Calu3 (cell line): ENCODE data around the gene LRRC8E. TPM values are rescaled to one million over a fixed set of nuclear protein-coding genes. Genes with fewer than 3 reads are reported as not detected.

ENCODE experiments used
- BruUV-seq: library from RNA; stranded (reverse); fragments of 400-500 nt; replicated peaks from 2 replicates; lab custom pipeline; 2021; lab: Mats Ljungman, UMichigan
- CTCF ChIA-PET: fragments of 300-600 bp; sonication (Branson Sonifier 250); formaldehyde crosslinking; loops from one replicate; lab custom pipeline; 2022; ENCODE audit warnings: antibody characterized with exemption; lab: Charles Lee
- DNase-seq: peaks from one replicate; pipeline ENCODE4 v3.0.0; 2022
- H3K27ac Mint-ChIP-seq: one replicate; pipeline ENCODE4 v1.8.0; 2022; ENCODE audit warnings: mixed read lengths; ENCODE audit not compliant: unreplicated experiment
- H3K27me3 Mint-ChIP-seq: one replicate; pipeline ENCODE4 v1.8.0; 2022; ENCODE audit warnings: mixed read lengths; ENCODE audit not compliant: unreplicated experiment
- H3K36me3 Mint-ChIP-seq: one replicate; pipeline ENCODE4 v1.8.0; 2022; ENCODE audit warnings: mild to moderate bottlenecking, moderate library complexity, mixed read lengths; ENCODE audit not compliant: insufficient read depth, unreplicated experiment
- H3K4me1 Mint-ChIP-seq: one replicate; pipeline ENCODE4 v1.8.0; 2022; ENCODE audit warnings: mild to moderate bottlenecking, low read depth, mixed read lengths; ENCODE audit not compliant: unreplicated experiment
- H3K4me3 Mint-ChIP-seq: one replicate; pipeline ENCODE4 v1.8.0; 2022; ENCODE audit warnings: mild to moderate bottlenecking, low read depth, moderate library complexity, mixed read lengths; ENCODE audit not compliant: unreplicated experiment
- H3K9me3 Mint-ChIP-seq: one replicate; pipeline ENCODE4 v1.8.0; 2022; ENCODE audit warnings: low read depth, mixed read lengths; ENCODE audit not compliant: unreplicated experiment
- intact Hi-C: fragments of 100-400 bp; cut with micrococcal nuclease; formaldehyde crosslinking; loops from one replicate; pipeline ENCODE4 v1.10.0; 2022; ENCODE audit not compliant: unreplicated experiment
- total RNA-seq: library from RNA; stranded (reverse); gene quantifications from 2 replicates; pipeline ENCODE4 v1.2.3, GENCODE V29; 2022
- TF ChIP-seq, protein P1 (sequence below): fragments of 200-600 bp; IDR thresholded peaks from one replicate; pipeline ENCODE4 v1.8.0; 2022; ENCODE audit warnings: antibody characterized with exemption; ENCODE audit not compliant: unreplicated experiment

The LRRC8E gene
- total RNA-seq, 1 experiment from 2014 or later, result 8.0 TPM

DNA sequence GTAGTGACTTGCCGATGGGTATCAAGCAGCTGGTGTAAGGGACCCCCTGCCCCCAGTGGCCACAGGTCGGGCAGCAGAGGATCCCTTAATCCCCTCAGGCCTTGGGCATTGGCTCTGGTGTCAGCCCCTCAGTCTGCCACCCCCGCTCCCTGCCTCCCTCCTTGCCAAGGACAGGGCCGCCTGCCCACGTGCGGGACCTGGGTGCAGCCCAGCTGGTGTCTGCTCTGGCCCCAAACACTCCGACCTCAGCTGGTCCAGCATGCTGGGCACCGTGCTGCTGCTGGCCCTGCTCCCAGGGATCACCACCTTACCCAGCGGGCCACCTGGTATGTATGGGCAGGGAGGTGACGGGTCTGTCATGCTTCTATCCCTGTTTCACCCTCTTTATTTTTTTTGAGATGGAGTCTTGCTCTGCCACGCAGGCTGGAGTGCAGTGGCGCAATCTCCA lies 26.3 kb downstream of the LRRC8E start, which contains the start of gene TGFBR3L:
Gene TGFBR3L, plus strand, starts transcription at position 233 of the 448 bp plus-strand sequence.
- no peaks in the 10 kb centered on the region for H3K9me3 Mint-ChIP-seq
- no peak within 1 kb of the TSS for H3K27ac Mint-ChIP-seq
- CTCF ChIA-PET, result no interaction called here
- H3K4me1 Mint-ChIP-seq, result peaks cover 4% of the 10 kb centered on the region
- BruUV-seq, result no TSS peak
- no peak for DNase-seq
- H3K4me3 Mint-ChIP-seq, result peak within 1 kb of the TSS; percentile 65
- TF ChIP-seq, protein P1, sequence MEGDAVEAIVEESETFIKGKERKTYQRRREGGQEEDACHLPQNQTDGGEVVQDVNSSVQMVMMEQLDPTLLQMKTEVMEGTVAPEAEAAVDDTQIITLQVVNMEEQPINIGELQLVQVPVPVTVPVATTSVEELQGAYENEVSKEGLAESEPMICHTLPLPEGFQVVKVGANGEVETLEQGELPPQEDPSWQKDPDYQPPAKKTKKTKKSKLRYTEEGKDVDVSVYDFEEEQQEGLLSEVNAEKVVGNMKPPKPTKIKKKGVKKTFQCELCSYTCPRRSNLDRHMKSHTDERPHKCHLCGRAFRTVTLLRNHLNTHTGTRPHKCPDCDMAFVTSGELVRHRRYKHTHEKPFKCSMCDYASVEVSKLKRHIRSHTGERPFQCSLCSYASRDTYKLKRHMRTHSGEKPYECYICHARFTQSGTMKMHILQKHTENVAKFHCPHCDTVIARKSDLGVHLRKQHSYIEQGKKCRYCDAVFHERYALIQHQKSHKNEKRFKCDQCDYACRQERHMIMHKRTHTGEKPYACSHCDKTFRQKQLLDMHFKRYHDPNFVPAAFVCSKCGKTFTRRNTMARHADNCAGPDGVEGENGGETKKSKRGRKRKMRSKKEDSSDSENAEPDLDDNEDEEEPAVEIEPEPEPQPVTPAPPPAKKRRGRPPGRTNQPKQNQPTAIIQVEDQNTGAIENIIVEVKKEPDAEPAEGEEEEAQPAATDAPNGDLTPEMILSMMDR, result no peak
- intact Hi-C loops, result no loop called here
- peaks cover 32% of the 10 kb centered on the region for H3K36me3 Mint-ChIP-seq
- no peaks in the 10 kb centered on the region for H3K27me3 Mint-ChIP-seq

DNA sequence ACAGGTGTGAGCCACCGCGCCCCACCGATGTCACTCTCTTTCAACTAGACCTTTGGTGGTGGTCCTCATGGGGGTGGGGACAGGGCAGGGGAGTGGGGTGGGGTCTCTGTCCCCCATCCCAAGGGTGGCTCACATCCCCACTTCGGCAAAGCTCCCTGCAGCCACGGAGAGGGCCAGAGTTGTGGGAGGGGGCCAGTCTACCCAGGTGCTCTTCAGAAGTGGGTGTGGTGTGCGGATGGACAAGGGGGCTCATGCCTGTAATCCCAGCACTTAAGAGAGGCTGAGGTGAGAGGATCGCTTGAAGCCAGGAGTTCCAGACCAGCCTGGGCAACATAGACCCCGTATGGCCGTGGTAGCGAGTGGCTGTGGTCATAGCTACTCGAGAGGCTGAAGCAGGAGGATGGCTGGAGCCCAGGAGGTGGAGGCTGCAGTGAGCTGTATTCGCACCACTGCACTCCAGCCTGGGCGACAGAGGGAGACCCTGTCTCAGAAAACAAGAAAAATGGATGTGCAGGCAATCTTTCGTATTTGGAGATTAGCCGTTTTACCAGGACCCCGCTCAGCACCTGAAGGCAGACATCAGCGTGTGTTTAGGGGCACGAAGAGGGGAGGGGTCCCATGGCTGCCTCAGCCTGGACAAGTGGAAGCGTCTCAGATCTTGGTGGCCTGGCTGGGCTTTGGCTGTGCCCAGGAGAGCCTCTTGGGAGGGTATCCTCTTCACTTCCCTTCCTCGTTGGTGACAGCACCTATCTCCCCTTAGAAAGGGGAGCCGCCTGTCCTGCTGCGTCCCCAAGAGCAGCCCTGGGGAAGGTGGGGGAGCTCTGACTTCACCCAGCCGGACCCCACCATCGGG lies 27.2 kb downstream of the LRRC8E start:
- Mint-ChIP-seq H3K9me3 (no peaks in the 10 kb centered on the region), H3K4me3 (peak overlapping the region; percentile 65), H3K27ac (no peak overlapping the region), H3K27me3 (no peaks in the 10 kb centered on the region), H3K36me3 (peaks cover 41% of the 10 kb centered on the region), H3K4me1 (peaks cover 8% of the 10 kb centered on the region)
- no TSS peak for BruUV-seq
- TF ChIP-seq, protein P1, result no peak
- CTCF ChIA-PET, result no interaction called here
- intact Hi-C loops, result no loop called here
- DNase-seq, result no peak

DNA sequence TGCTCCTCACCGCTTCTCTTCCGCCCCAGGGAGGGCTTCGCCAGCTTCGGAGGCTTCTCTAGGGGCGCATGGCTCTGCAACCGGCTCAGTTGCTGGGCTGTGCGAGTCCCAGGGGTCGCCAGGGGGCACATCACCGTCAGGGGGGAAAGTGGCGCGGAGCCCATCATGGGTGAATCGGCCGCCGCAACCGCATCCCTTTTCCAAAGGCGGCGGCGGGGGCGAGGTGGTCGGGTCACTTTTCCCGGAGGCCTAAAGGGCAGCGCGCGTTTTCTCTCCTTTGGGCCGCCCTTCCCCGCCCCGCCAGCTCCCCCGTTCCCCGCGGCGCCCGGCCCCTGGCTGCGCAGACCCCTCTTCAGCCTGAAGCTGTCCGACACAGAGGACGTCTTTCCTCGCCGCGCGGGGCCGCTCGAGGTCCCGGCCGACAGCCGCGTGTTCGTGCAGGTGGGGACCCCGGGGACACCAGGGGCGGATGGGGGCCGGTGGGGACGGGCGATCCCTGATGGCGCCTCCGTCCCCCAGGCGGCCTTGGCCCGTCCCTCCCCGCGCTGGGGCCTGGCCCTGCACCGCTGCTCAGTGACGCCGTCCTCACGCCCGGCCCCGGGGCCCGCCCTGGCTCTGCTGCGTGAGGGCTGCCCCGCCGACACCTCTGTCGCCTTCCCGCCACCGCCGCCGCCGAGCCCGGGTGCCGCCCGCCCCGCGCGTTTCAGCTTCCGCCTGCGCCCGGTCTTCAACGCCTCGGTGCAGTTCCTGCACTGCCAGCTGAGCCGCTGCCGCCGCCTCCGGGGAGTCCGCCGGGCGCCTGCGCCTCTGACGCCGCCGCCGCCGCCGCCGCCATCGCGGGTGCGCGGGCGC lies 28.0 kb downstream of the LRRC8E start:
- Mint-ChIP-seq H3K4me1 (peaks cover 8% of the 10 kb centered on the region), H3K36me3 (peaks cover 48% of the 10 kb centered on the region), H3K4me3 (peak overlapping the region; percentile 65), H3K9me3 (no peaks in the 10 kb centered on the region), H3K27ac (no peak overlapping the region), H3K27me3 (no peaks in the 10 kb centered on the region)
- intact Hi-C loops, result no loop called here
- peak; percentile 30 for DNase-seq
- TF ChIP-seq, protein P1, result no peak
- BruUV-seq, result no TSS peak
- CTCF ChIA-PET, result no interaction called here

DNA sequence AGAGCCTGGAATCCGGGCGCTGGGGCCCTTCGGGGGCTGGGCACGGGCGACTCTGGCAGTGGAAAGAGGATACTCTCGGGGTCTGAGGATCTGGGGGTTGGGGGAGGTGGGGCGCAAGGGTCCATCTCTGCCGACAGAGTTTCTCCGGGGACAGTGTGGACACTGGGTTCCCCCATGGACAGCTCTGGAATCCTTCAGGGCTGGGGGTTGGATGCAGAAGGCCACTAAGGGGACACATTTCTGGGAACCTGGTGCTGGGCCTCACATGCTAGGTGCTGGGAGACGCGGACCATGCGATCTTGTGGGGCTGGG lies 28.6 kb downstream of the LRRC8E start:
- intact Hi-C loops, result no loop called here
- Mint-ChIP-seq H3K4me1 (peaks cover 8% of the 10 kb centered on the region), H3K27ac (no peak overlapping the region), H3K4me3 (peak overlapping the region; percentile 65), H3K36me3 (peaks cover 46% of the 10 kb centered on the region), H3K9me3 (no peaks in the 10 kb centered on the region), H3K27me3 (no peaks in the 10 kb centered on the region)
- no peak for DNase-seq
- no TSS peak for BruUV-seq
- CTCF ChIA-PET, result no interaction called here
- TF ChIP-seq, protein P1, result no peak
